Glutamatergic neuron (in vitro differentiated cells): ENCODE results near the gene OR51D1. TPM values are rescaled to one million over a fixed set of nuclear protein-coding genes. Genes with fewer than 3 reads are reported as not detected.

Experiments used
- DNase-seq: peaks from one replicate; pipeline ENCODE4 v3.0.0; 2022
- H3K27ac Mint-ChIP-seq: one replicate; pipeline ENCODE4 v1.8.0; 2020; ENCODE audit warnings: mild to moderate bottlenecking, mixed read lengths, inconsistent platforms; ENCODE audit not compliant: unreplicated experiment
- H3K27me3 Mint-ChIP-seq: one replicate; pipeline ENCODE4 v1.8.0; 2020; ENCODE audit warnings: mild to moderate bottlenecking, moderate library complexity, mixed read lengths, inconsistent platforms; ENCODE audit not compliant: unreplicated experiment
- H3K36me3 Mint-ChIP-seq: one replicate; pipeline ENCODE4 v1.8.0; 2020; ENCODE audit warnings: mild to moderate bottlenecking, mixed read lengths, inconsistent platforms; ENCODE audit not compliant: unreplicated experiment
- H3K4me1 Mint-ChIP-seq: one replicate; pipeline ENCODE4 v1.8.0; 2020; ENCODE audit warnings: mild to moderate bottlenecking, low read depth, mixed read lengths, inconsistent platforms; ENCODE audit not compliant: unreplicated experiment
- H3K4me3 Mint-ChIP-seq: one replicate; pipeline ENCODE4 v1.8.0; 2020; ENCODE audit warnings: mild to moderate bottlenecking, mixed read lengths, inconsistent platforms; ENCODE audit not compliant: unreplicated experiment
- H3K9me3 Mint-ChIP-seq: one replicate; pipeline ENCODE4 v1.8.0; 2020; ENCODE audit warnings: mild to moderate bottlenecking, moderate library complexity, mixed read lengths, inconsistent platforms; ENCODE audit not compliant: unreplicated experiment
- total RNA-seq: library from RNA; stranded (reverse); fragmentation: NEBNext Ultra II Directional; extraction: Animal tissue kit (Norgen Biotek cat#: 25700); gene quantifications from one replicate; pipeline ENCODE4 v1.2.1, GENCODE V29; 2021; ENCODE audit not compliant: unreplicated experiment
- TF ChIP-seq, protein P1 (sequence below): fragments of 200-600 bp; sonication (generic); IDR thresholded peaks from one replicate; pipeline ENCODE4 v1.5.0; 2021; ENCODE audit not compliant: partially characterized antibody, unreplicated experiment

OR51D1 gene
- total RNA-seq, 1 donor from 2014 or later: not detected

DNA sequence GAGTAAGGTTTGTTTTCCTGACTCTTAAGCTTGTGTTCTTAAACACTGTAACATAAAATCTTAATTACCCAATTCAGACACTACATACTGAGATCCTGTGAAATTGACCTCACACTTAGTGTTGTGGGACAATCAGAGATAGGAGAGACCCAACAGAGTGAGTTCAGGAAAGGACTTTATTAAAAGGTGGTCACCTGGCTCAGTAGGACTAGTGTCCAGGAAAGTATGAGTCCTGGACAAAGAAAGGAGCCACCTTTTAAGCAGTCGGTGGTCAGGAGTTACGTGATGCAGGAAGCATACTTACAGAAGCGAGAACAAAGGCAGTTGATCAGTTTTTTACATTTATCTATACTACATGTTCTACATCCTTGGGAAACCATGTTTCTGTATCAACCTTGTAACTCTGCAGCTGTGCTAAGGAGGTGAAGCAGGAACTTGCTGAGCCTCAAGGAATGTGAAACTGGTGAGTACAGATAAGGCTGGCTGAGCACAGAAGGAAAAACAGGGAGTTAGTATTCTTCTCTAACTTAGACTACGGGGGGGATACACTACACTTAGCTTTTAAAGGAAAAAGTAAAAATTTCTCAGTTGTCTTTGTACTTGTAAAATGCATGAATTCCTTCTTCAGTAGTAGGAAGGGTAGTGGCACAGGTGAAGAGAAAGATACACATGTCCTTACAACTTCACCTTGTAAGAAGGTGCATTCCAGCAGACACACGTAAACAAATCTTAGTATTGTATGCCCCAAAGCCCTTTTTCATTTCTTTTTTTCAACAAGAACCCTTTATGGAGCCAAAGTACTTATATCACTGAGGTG, 21.6 kb downstream of the OR51D1 start:
- Mint-ChIP-seq H3K27ac (no peak overlapping the region), H3K4me3 (no peak overlapping the region), H3K4me1 (no peaks in the 10 kb centered on the region), H3K9me3 (no peaks in the 10 kb centered on the region), H3K27me3 (no peaks in the 10 kb centered on the region), H3K36me3 (no peaks in the 10 kb centered on the region)
- DNase-seq: no peak
- TF ChIP-seq, protein P1, sequence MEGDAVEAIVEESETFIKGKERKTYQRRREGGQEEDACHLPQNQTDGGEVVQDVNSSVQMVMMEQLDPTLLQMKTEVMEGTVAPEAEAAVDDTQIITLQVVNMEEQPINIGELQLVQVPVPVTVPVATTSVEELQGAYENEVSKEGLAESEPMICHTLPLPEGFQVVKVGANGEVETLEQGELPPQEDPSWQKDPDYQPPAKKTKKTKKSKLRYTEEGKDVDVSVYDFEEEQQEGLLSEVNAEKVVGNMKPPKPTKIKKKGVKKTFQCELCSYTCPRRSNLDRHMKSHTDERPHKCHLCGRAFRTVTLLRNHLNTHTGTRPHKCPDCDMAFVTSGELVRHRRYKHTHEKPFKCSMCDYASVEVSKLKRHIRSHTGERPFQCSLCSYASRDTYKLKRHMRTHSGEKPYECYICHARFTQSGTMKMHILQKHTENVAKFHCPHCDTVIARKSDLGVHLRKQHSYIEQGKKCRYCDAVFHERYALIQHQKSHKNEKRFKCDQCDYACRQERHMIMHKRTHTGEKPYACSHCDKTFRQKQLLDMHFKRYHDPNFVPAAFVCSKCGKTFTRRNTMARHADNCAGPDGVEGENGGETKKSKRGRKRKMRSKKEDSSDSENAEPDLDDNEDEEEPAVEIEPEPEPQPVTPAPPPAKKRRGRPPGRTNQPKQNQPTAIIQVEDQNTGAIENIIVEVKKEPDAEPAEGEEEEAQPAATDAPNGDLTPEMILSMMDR: no peak

DNA sequence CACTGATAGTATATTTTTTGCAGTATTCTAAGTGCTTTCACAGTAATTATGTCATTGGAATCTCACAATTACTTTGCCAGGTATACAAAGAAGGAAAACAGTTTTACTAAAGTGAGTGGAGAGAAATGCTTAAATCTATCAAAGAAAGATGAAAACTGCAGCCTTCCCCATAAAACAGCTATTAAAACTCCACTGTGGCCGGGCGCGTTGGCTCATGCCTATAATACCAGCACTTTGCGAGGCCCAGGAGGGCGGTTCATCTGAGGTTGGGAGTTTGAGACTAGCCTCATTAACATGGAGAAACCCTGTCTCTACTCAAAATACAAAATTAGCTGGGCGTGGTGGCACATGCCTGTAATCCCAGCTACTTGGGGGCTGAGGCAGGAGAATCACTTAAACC, 25.6 kb downstream of the OR51D1 start:
- H3K27ac Mint-ChIP-seq: no peak overlapping the region
- DNase-seq: no peak

DNA sequence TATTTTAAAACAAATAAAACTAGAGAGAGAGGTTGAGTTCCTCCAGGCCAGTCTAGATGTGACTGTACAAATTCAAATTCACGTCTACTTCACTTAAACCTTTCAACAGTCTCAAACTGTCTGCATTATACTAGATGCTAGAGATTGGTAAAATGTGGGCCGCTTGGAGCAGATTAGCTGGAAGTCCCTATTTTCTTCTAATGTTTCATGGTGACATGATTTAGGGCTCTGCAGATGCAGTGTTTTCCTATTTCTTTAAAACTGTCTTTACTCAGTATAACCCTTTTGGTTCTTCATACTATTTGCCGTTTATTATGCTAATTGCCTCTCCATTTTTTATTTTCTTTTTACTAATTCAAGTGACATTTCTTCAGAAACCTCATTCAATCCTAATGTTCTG, 26.9 kb downstream of the OR51D1 start:
- TF ChIP-seq, protein P1: no peak
- H3K4me1 Mint-ChIP-seq: no peaks in the 10 kb centered on the region
- no peak overlapping the region for H3K4me3 Mint-ChIP-seq
- no peaks in the 10 kb centered on the region for H3K9me3 Mint-ChIP-seq
- H3K27ac Mint-ChIP-seq: no peak overlapping the region
- no peaks in the 10 kb centered on the region for H3K36me3 Mint-ChIP-seq
- no peak for DNase-seq
- H3K27me3 Mint-ChIP-seq: no peaks in the 10 kb centered on the region

More for the DNA sequence above, 25.6 kb downstream of the OR51D1 start:
- Mint-ChIP-seq H3K4me1 (no peaks in the 10 kb centered on the region), H3K27me3 (no peaks in the 10 kb centered on the region), H3K9me3 (no peaks in the 10 kb centered on the region), H3K36me3 (no peaks in the 10 kb centered on the region), H3K4me3 (no peak overlapping the region)
- TF ChIP-seq, protein P1: no peak

DNA sequence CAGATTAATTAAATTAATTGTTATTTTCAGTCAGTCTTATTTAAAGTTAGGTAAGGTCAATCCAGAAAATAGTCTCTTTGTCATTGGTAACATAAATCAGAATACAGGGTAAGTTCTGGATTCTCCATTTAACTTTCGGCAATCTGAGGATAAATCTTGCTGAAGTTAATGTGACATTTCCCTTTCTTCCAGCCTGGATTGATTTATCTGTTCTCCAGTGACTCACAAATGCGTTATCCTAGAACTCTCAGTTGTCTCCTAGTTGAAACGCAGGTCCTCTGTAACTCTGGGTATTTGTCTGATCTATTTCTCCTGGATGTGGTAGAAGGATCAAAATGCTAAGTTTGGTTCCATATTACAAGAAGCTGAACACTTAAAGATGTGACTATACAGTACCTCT, 27.5 kb downstream of the OR51D1 start:
- no peaks in the 10 kb centered on the region for H3K36me3 Mint-ChIP-seq
- H3K4me1 Mint-ChIP-seq: no peaks in the 10 kb centered on the region
- H3K9me3 Mint-ChIP-seq: no peaks in the 10 kb centered on the region
- H3K27ac Mint-ChIP-seq: no peak overlapping the region
- DNase-seq: no peak
- TF ChIP-seq, protein P1: no peak
- no peaks in the 10 kb centered on the region for H3K27me3 Mint-ChIP-seq
- no peak overlapping the region for H3K4me3 Mint-ChIP-seq

DNA sequence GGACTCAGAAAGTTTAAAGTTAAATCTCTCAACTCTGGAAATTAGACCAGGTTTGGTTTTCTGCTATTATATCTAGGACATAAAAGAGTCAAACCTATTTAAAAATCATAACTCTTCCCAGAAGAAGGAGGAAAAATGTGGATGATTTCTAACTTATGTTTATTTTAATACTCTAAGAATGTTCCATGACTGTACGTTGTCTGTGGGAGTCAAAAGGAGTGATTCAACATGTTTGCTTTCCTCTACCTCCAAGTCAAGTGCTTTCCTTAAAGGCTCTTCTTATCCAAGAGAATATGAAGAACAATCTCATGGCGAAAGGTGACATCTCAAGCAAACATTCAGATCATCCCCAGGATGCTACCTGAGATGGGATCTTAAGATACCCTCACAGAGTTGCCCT, 28.1 kb downstream of the OR51D1 start:
- H3K4me3 Mint-ChIP-seq: no peak overlapping the region
- no peak overlapping the region for H3K27ac Mint-ChIP-seq
- no peaks in the 10 kb centered on the region for H3K4me1 Mint-ChIP-seq
- TF ChIP-seq, protein P1: no peak
- DNase-seq: no peak
- no peaks in the 10 kb centered on the region for H3K9me3 Mint-ChIP-seq
- no peaks in the 10 kb centered on the region for H3K27me3 Mint-ChIP-seq
- H3K36me3 Mint-ChIP-seq: no peaks in the 10 kb centered on the region
